Measurements from ENCODE around the gene KCNG1. TPM values are rescaled to one million over a fixed set of nuclear protein-coding genes. Genes with fewer than 3 reads are reported as not detected.

Gene KCNG1
- total and polyA plus RNA-seq, 2 of the 4 experiments (the other 2 are of a cell fraction) = 23.7 to 51.4 TPM

GRCh38 chr20:51064137-51064536 is 41.2 kb upstream of the KCNG1 start:
- dilution Hi-C loops (cut with HindIII; ENCODE audit: low sequenced_read_pairs, unreplicated experiment) = no loop called here

More at GRCh38 chr20:51064137-51064536, 41.2 kb upstream of the KCNG1 start:
- Histone ChIP-seq H3K9ac (ENCODE audit: low read depth, low read length) (no peak overlapping the region), H3K4ac (ENCODE audit: low read depth, low read length) (no peak overlapping the region), H4K8ac (ENCODE audit: low read depth in 2 of 2, low read length in 2 of 2) (no peak overlapping the region), H2BK5ac (ENCODE audit: low read depth, low read length, poor library complexity, severe bottlenecking) (no peak overlapping the region), H3K36me3 (ENCODE audit: control insufficient read depth, insufficient read depth, low read length) (no peaks in the 10 kb centered on the region), H2BK20ac (ENCODE audit: low read depth, low read length) (no peak overlapping the region), H2AK5ac (ENCODE audit: low read depth, low read length) (no peak overlapping the region), H3K9me1 (ENCODE audit: insufficient read depth, low read length) (no peaks in the 10 kb centered on the region), H2BK15ac (ENCODE audit: low read depth, low read length) (no peak overlapping the region), H3K79me1 (ENCODE audit: low read depth in 1 of 2, low read length in 2 of 2) (no peaks in the 10 kb centered on the region), H2AK9ac (replicated peaks; ENCODE audit: low read depth, low read length, poor library complexity) (no peak overlapping the region), H2AFZ (replicated peaks; ENCODE audit: low read length, poor library complexity) (no peak overlapping the region), H3K23ac (ENCODE audit: low read depth, low read length) (no peak overlapping the region), H3K27me3 (ENCODE audit: control insufficient read depth, insufficient read depth, low read length) (peaks cover 18% of the 10 kb centered on the region), H3K14ac (replicated peaks; ENCODE audit: low read depth, low read length) (no peak overlapping the region), H3K4me2 (ENCODE audit: low read depth, low read length) (no peak overlapping the region), H4K91ac (ENCODE audit: insufficient read depth, low read depth, low read length) (no peak overlapping the region), H3K56ac (ENCODE audit: extremely low read depth, insufficient read depth, low read length) (no peak overlapping the region), H3K18ac (ENCODE audit: low read depth, low read length) (no peak overlapping the region), H4K5ac (ENCODE audit: low read depth, low read length) (no peak overlapping the region), H3K4me3 (ENCODE audit: insufficient read depth, low read depth, low read length) (no peak overlapping the region), H3K9me3 (ENCODE audit: control insufficient read depth, insufficient read depth, low read length) (no peaks in the 10 kb centered on the region), H4K20me1 (ENCODE audit: insufficient read depth, low read length) (no peaks in the 10 kb centered on the region), H3K27ac (ENCODE audit: insufficient read depth, low read length) (no peak overlapping the region), H3K4me1 (ENCODE audit: control insufficient read depth, insufficient read depth, low read length) (no peaks in the 10 kb centered on the region), H2BK120ac (ENCODE audit: low read depth, low read length) (no peak overlapping the region)
- in situ Hi-C loops (cut with MboI; ENCODE audit: low sequenced_read_pairs) (no loop called here), intact Hi-C loops (cut with micrococcal nuclease) (no loop called here)
- no TSS peak for BruUV-seq (replicated peaks)
- ATAC-seq (ENCODE audit: low read depth) (no peak), DNase-seq (no peak)
- POLR2A ChIA-PET (ENCODE audit: unreplicated experiment) = no interaction called here
- CTCF ChIA-PET = interaction anchor here (1.1 kb wide), 1 partner anchor 12 kb away, joined by 3 read pairs; no protein-coding TSS in a partner anchor
- TF ChIP-seq MAFK (IDR thresholded peaks at IDR 0.05; ENCODE audit: low read depth, low read length) (no peak), POLR2A (IDR thresholded peaks at IDR 0.05; ENCODE audit: low read depth, low read length) (no peak), CHD1 (IDR thresholded peaks at IDR 0.05; ENCODE audit: low read depth, low read length) (no peak), FOS (IDR thresholded peaks at IDR 0.05; ENCODE audit: low read depth, low read length) (no peak), NFE2L2 (IDR thresholded peaks at IDR 0.05; ENCODE audit: low read depth, low read length) (no peak), SMC3 (IDR thresholded peaks at IDR 0.05; ENCODE audit: low read depth, low read length) (no peak), BHLHE40 (IDR thresholded peaks at IDR 0.05; ENCODE audit: low read depth, low read length) (no peak), CTCF (conservative IDR thresholded peaks at IDR 0.05; ENCODE audit: low read depth, low read length) (no peak), MAZ (IDR thresholded peaks at IDR 0.05; ENCODE audit: borderline replicate concordance, low read depth, low read length) (no peak), CEBPB (IDR thresholded peaks at IDR 0.05; ENCODE audit: low read depth, low read length) (no peak), USF2 (IDR thresholded peaks at IDR 0.05; ENCODE audit: low read depth, low read length) (no peak), MXI1 (IDR thresholded peaks at IDR 0.05; ENCODE audit: borderline replicate concordance, low read depth, low read length) (no peak), RCOR1 (IDR thresholded peaks at IDR 0.05; ENCODE audit: insufficient replicate concordance, low read length) (no peak), ELK1 (IDR thresholded peaks at IDR 0.05; ENCODE audit: borderline replicate concordance, low read depth, low read length) (no peak), RAD21 (IDR thresholded peaks at IDR 0.05; ENCODE audit: low read length) (no peak), RFX5 (IDR thresholded peaks at IDR 0.05; ENCODE audit: low read depth, low read length) (no peak)
- WGBS, 2 experiments (ENCODE audit: extremely low coverage in 2 of 2, insufficient read length in 1 of 2) = no CpG with 5 or more reads among the region's 5 CpGs

Measured in IMR-90 (cell line).